Activated T-cell treated with anti-CD3 and anti-CD28 coated beads, Interleukin-2, amount 50 U/mL, for 72 hours (primary cell): ENCODE measurements around the gene ATG101. TPM values are rescaled to one million over a fixed set of nuclear protein-coding genes. Genes with fewer than 3 reads are reported as not detected.
"Not testable (repeated sequence)": the region's sequence is repeated elsewhere in the genome, so short reads cannot be mapped to it uniquely, and the experiment has no call there.

Experiments used
- ATAC-seq, 2 donors: fragments of 150-1000 bp; cut with Tn5 transposase; replicated peaks in 1 of 2; 2 replicates each; pipeline ENCODE4 v1.10.0; 2021; ENCODE audit warnings: moderate library complexity in 2 of 2, mild to moderate bottlenecking in 1 of 2
- DNase-seq, 2 donors: peaks; one replicate each; pipeline ENCODE4 v3.0.0; 2021 to 2022; ENCODE audit warnings: mixed read lengths in 1 of 2
- H3K27ac Mint-ChIP-seq: one replicate; pipeline ENCODE4 v1.8.0; 2022; ENCODE audit warnings: mild to moderate bottlenecking, moderate library complexity, mixed read lengths
- H3K27me3 Mint-ChIP-seq: one replicate; pipeline ENCODE4 v1.8.0; 2022; ENCODE audit warnings: low read depth, mixed read lengths
- H3K36me3 Mint-ChIP-seq, 2 donors: one replicate each; pipeline ENCODE4 v1.8.0; 2022; ENCODE audit warnings: mixed read lengths in 2 of 2, mild to moderate bottlenecking in 1 of 2; ENCODE audit not compliant: insufficient read depth in 2 of 2
- H3K4me1 Mint-ChIP-seq: one replicate; pipeline ENCODE4 v1.8.0; 2022; ENCODE audit warnings: low read depth, mixed read lengths
- H3K4me3 Mint-ChIP-seq, 2 donors: one replicate each; pipeline ENCODE4 v1.8.0; 2022; ENCODE audit warnings: mild to moderate bottlenecking in 2 of 2, mixed read lengths in 2 of 2, moderate library complexity in 2 of 2
- H3K9me3 Mint-ChIP-seq, 2 donors: one replicate each; pipeline ENCODE4 v1.8.0; 2022; ENCODE audit warnings: mixed read lengths in 2 of 2
- total RNA-seq, 2 donors: library from RNA; stranded (reverse); gene quantifications; one replicate each; pipeline ENCODE4 v1.2.3, GENCODE V29; 2022

The ATG101 gene
- total RNA-seq, 2 donors from 2014 or later: 52.6 to 53.4 TPM

DNA sequence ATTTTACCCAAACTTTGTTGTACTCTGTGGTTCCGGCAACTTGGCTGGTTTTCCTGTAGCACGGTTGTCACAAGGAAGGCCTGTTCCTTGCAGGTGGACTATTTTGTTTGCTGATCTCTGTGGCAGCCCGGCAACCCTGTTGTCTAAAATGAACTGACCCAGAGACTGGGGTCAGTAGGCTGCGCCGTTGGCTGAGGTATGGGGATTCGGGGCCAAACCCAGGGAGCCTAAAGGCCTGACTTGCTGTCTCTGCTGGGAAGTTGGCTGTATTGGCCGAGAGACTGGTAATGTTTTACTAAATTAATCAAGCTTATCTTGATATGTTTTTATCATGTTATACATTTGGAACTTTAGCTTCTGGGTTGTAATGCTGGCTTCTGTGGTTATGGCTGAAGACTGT, 23.6 kb downstream of the ATG101 start:
- no peaks in the 10 kb centered on the region for H3K9me3 Mint-ChIP-seq
- peaks cover 36% of the 10 kb centered on the region for H3K27me3 Mint-ChIP-seq
- no peak overlapping the region for H3K27ac Mint-ChIP-seq
- no peaks in the 10 kb centered on the region for H3K4me1 Mint-ChIP-seq
- no peak for ATAC-seq
- no peaks in the 10 kb centered on the region for H3K36me3 Mint-ChIP-seq
- DNase-seq: no peak
- H3K4me3 Mint-ChIP-seq: no peak overlapping the region

DNA sequence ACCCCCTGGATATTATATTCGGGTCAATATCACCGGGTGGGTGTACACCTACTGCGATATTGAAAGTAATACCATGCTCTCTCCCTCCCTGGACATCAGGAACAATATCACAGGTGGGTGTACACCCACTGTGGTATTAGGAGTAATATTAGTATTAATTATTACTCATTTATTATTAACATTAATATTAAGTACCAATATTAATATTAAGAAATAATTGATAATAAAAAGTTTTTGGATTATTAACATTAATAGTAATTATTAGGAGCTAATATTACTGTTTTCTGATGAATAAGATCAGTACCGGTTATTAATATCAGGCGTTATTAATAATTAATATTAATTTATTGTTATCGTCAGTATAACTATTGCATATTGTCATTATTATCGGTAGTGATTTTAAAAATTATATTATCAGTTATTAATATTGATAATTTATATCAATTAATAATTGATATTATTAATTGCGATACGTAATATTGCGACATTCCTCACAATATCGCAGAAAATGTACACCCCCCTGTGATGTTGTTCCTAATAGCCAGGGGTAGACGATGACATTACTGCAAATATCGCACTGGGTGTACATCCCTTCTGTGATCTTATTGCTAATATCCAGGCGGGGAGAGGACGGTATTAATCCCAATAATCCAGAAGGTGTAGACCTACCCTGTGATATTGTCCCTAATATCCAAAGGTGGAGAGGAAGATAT, 26.7 kb downstream of the ATG101 start:
- H3K4me3 Mint-ChIP-seq: no peak overlapping the region
- DNase-seq (no peak), ATAC-seq (no peak)
- no peaks in the 10 kb centered on the region for H3K36me3 Mint-ChIP-seq
- H3K27ac Mint-ChIP-seq: no peak overlapping the region
- no peaks in the 10 kb centered on the region for H3K4me1 Mint-ChIP-seq
- H3K9me3 Mint-ChIP-seq: no peaks in the 10 kb centered on the region
- peaks cover 24% of the 10 kb centered on the region for H3K27me3 Mint-ChIP-seq

DNA sequence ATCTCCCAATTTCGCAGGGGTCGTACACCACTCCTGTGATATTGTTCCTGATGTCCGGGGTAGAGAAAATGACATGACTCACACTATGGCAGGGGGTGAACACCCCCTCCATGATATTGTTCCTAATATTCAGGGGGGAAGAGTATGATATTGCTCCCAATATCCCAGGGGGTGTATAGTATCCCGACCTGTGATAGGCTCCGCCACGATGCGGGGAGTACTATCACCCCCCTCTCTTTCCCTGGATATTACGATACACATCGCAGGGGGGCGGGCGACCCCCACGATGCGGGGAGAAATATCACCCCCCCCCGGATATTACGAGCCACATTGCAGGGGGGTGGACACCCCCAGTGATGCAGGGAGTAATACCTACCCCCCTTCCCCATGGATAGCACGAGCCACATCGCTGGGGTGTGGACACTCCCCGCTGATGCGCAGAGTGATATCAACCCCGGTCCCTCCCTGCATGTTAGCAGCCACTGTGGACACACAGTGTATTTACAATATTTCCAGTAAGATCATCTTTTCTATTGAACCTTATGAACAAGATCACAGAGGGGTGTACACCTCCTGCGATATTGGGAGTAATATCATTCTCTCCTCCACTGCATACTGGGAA, 27.4 kb downstream of the ATG101 start:
- DNase-seq (no peak), ATAC-seq (peak; percentile 30 to 67)
- Mint-ChIP-seq H3K27me3 (peaks cover 20% of the 10 kb centered on the region), H3K9me3 (no peaks in the 10 kb centered on the region), H3K36me3 (no peaks in the 10 kb centered on the region), H3K4me1 (no peaks in the 10 kb centered on the region), H3K4me3 (no peak overlapping the region), H3K27ac (no peak overlapping the region)

DNA sequence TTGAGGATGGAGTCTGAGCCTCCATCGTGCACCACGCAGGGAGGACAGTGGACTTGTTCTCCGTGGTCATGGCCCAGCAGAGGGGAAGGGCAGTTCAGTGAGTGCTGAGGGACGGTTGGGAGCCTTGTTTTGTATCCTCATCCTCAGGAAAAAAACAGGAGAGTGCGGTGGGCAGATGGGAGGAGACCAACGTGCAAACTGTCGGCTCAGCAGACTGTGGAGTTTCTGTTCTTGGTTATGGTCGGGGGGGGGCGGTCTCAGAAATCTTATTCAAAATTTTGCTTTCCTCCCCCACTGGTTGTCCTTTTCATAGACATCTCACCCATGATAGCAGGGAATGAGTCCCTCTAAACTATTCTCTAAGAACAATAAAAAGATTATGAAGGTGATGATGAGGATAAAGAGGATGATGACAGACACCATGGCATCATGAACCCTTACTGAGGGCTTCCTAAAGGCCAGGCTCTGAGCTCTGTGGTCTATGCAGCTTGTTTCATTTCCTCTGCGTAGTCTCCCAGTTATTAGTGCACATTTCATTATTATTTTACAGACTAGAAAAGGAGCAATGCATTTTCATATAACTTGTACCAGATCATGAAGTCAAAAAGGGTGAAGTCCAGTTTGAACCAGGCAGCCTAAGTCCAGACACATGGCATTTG, 34.8 kb downstream of the ATG101 start:
- H3K4me3 Mint-ChIP-seq, H3K4me1 Mint-ChIP-seq, H3K9me3 Mint-ChIP-seq, ATAC-seq, DNase-seq, H3K36me3 Mint-ChIP-seq, H3K27ac Mint-ChIP-seq: not testable (repeated sequence)
- peaks cover 51% of the 10 kb centered on the region for H3K27me3 Mint-ChIP-seq

DNA sequence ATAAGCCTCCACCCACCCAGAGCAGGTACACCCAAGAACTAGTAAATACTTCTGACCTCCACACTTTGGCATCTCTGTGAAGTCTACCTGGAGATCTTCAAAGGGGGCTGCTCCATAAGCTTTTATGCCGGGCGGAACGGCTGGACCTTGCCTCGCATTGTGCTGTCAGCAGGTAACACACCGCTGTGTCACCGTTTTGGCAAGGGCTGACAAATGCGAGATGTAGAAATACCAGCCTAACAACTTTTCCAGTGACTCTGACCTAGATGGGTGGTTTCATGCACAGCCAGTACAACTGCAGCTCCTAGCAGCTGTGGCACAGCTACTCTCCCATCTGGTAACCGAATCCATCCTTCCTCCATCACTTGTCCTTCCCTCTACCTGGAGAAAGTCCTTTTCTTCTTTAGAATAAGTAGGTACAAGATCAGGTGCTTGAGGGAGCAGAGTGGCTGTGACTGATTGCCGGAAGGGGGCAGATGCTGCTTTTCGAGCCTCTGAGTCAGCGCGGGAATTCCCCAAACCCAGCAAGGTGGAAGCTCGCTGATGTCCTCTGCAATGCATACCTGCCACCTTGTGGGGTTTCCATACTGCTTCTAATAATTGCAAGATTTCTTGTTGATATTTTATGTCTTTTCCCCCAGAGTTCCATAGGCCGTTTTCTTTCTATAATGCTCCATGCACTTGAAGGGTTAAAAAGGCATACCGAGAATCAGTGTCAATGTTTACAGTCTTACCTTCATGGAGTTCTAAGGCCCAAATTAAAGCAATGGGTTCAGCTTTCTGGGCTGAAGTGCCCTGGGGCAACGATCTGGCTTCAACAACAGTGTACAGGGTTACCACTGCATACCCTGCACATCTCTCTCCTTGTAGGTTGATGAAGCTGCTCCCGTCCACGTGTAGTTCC, 46.7 kb downstream of the ATG101 start:
- DNase-seq: peak; percentile 65 to 70
- H3K27ac Mint-ChIP-seq, H3K9me3 Mint-ChIP-seq, H3K4me3 Mint-ChIP-seq, H3K36me3 Mint-ChIP-seq, H3K27me3 Mint-ChIP-seq, ATAC-seq: not testable (repeated sequence)
- H3K4me1 Mint-ChIP-seq: peaks cover 39% of the 10 kb centered on the region

DNA sequence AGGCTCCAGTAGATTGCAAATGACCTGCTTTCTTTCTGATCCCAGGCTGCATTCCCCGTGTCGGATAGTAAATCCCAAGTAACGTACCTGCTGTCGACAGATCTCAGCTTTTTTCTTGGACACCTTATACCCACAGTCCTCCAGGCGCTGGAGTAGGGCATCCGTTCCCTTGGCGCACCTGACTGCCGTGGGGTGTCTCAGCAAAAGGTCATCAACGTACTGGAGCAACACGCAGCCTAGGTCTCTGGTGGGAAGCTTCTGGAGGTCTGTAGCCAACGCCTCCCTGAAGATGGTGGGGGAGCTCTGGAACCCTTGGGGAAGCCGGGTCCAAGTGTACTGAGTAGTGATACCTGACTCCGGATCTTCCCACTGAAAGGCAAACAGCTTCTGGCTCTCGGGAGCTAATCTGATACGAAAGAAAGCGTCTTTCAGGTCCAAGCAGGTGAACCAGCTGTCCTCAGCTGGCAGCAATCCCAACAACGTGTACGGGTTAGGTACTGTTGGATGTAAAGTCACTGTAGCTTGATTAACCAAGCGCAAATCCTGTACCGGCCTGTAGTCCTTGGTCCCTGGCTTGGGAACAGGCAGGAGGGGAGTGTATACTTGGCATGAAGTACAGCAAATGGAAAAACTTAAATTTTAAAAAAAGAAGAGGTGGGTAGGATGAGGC, 48.2 kb downstream of the ATG101 start:
- not testable (repeated sequence) for H3K36me3 Mint-ChIP-seq, ATAC-seq, H3K27me3 Mint-ChIP-seq, DNase-seq, H3K9me3 Mint-ChIP-seq, H3K27ac Mint-ChIP-seq, H3K4me3 Mint-ChIP-seq
- H3K4me1 Mint-ChIP-seq: peaks cover 47% of the 10 kb centered on the region

DNA sequence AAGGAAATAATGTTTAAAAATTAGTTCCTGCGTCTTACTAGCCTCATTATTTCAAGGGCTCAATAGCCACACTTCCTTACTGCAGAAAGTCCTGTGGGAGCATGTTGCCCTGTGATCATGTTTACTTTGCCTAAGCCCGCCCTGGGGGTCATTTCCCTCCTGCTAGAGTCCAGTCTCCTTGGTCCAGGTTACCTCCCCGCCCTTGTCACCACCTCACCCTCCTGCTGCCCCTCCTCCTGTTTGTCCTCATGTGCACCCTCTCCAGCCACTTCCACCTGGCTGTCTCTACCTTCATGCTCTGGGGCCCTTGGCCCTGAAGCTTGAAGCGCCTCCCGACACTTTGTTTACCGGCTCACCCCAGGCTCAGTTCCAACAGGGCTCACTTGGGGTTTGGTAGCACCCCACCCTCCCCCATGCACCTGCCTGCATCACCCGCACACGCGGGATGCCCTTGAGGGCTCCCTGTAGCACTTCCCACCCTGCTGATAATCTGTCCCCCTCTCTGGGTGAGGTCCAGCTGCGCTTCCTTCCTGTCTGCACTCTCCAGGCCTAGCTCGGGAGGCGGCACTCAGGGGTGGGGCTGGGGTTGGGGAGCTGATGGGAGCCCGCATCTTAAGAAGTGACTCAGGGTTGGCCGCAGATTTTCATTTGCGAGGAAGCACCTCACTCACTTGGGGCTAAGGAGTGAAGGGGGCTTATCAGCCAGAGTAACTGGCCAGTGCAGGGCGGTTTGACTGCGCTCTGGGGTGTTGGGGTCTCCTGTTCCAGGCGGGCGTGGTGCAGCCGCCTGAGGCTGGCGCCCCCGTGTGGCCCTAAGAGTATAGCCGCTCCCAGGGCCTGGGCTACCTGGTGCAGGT, 49.8 kb downstream of the ATG101 start:
- H3K4me1 Mint-ChIP-seq: peaks cover 47% of the 10 kb centered on the region
- no peak overlapping the region for H3K27ac Mint-ChIP-seq
- DNase-seq (peak; percentile 51 to 63), ATAC-seq (peak; percentile 66 to 68)
- peaks cover 14% of the 10 kb centered on the region for H3K27me3 Mint-ChIP-seq
- no peaks in the 10 kb centered on the region for H3K36me3 Mint-ChIP-seq
- H3K4me3 Mint-ChIP-seq: peak overlapping the region in 1 of 2 donors; percentile 46
- no peaks in the 10 kb centered on the region for H3K9me3 Mint-ChIP-seq

DNA sequence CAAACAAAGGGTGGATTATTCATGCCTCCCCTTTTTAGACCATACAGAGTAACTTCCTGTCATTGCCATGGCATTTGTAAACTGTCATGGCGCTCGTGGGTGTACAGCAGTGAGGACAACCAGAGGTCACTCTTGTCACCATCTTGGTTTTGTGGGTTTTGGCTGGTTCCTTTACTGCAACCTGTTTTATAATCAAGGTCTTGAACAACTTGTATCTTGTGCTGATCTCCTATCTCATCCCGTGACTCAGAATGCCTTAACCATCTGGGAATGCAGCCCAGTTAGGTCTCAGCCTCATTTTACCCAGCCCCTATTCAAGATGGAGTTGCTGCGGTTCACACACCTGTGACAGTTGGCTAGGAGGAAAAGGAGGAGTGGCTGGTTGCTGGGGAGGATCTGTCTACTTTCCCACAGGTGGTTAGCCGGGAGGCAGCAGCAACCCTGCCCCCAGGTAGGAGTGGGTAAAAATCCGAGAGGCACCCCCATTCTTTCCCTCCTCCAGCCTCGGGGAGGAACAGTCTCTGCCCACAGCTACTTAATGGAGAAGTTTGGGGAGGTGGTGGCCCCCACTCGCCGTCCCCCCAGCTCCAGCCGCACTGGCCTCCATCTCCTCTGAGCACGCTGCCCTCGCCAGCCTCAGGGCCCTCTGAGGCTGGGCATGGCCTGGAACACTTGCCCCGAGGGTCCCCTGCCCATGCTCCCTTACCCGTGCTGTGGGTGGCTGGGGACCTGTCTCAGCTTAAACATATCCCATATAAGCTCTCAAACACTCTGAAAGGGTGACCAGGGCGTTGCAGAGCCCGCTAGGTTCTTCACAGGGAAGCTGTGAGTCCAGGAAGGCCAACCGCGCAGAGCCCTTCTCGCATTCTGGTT, 51.4 kb downstream of the ATG101 start:
- DNase-seq (no peak), ATAC-seq (no peak)
- peaks cover 44% of the 10 kb centered on the region for H3K4me1 Mint-ChIP-seq
- no peaks in the 10 kb centered on the region for H3K9me3 Mint-ChIP-seq
- no peak overlapping the region for H3K27ac Mint-ChIP-seq
- peaks cover 14% of the 10 kb centered on the region for H3K27me3 Mint-ChIP-seq
- no peaks in the 10 kb centered on the region for H3K36me3 Mint-ChIP-seq
- no peak overlapping the region for H3K4me3 Mint-ChIP-seq

DNA sequence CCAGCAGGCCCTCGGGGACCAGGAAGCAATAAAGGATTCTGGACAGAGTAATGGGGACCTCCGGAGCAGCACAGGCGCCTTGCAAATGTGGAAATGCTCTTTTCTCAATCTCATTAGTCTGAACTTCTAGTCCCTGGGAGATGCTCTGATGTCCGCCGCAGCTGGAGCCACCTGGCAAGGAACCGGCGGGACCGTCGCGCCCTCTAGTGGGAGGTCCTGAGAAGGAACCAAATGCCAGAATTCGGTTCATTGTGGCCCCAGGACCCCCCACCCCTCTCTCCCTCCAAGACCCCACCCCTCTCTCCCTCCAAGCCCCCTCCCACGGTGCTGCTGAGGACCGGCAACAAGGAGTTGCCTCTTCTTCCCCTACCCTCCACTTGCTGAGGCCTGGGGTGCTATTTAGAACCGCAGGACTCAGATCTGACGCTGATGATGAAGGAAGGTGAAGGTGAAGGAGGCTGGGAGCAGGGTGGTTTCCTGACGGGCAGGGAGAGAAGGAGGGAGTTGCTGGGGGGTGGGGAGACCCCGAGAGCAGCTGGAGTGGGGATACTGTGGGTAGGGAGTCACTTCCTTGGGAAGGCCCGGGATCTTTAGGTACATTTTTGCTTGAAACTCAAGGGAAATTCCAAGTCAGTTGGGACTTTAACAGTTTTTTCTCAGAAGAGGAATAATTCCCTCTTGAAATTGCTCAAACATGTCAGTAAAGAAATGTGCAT, 52.2 kb downstream of the ATG101 start:
- Mint-ChIP-seq H3K4me3 (no peak overlapping the region), H3K27me3 (peaks cover 14% of the 10 kb centered on the region), H3K9me3 (no peaks in the 10 kb centered on the region), H3K4me1 (peaks cover 36% of the 10 kb centered on the region), H3K27ac (no peak overlapping the region), H3K36me3 (no peaks in the 10 kb centered on the region)
- DNase-seq (peak; percentile 66 to 72), ATAC-seq (peak in 1 of 2 donors; percentile 20)

DNA sequence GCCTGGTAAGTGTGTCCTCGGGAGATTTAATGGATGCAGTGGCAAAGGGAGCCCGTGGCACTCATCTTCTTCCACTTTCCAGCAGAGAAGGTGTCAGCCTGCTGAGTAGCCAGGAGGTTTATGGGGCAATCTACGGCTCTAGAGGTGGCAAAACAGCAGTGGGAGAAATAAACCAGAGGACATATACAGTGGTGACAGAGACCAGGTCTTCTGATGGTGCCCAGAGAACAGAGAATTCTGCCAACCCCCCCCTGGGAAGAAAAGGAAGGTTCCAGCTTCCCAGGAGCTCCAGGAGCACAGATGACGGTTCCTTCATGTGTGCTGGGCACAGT, 52.7 kb downstream of the ATG101 start:
- no peak for ATAC-seq
- Mint-ChIP-seq H3K9me3 (no peaks in the 10 kb centered on the region), H3K36me3 (no peaks in the 10 kb centered on the region), H3K4me3 (no peak overlapping the region), H3K4me1 (peaks cover 33% of the 10 kb centered on the region), H3K27me3 (peaks cover 14% of the 10 kb centered on the region), H3K27ac (no peak overlapping the region)
- DNase-seq: no peak

DNA sequence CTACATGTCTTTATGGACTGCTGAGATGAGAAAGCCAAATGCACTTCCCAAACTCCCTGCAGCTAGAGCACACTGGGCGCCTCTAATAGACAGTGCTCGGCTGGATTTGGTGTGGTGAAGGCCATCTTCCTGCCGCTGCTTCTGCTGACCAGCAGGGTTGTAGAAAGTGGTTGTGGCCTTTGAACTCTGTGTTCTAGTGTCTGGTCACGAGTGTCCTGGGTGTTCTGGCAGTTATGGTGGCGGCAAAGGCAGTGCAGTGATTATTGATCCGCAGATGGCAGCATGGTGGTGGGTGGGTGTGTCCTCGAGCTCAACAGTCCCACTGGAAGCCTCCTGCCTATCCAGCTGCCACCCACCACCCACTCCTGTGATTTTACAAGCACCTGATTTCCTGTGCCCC, 53.1 kb downstream of the ATG101 start:
- no peak for DNase-seq
- H3K9me3 Mint-ChIP-seq: no peaks in the 10 kb centered on the region
- peaks cover 30% of the 10 kb centered on the region for H3K4me1 Mint-ChIP-seq

More for the DNA sequence above, 53.1 kb downstream of the ATG101 start:
- ATAC-seq: no peak
- Mint-ChIP-seq H3K27me3 (peaks cover 18% of the 10 kb centered on the region), H3K4me3 (no peak overlapping the region), H3K27ac (no peak overlapping the region), H3K36me3 (no peaks in the 10 kb centered on the region)
